ENCODE measurements around the gene SULT4A1.

SULT4A1 gene

GRCh38 chr22:43861529-43861928 is 784 bp downstream of the SULT4A1 start:
- no peak for DNase-seq (ENCODE audit: low read depth in 2 of 2)

GRCh38 chr22:43860831-43861230 is 1.5 kb downstream of the SULT4A1 start:
- DNase-seq (ENCODE audit: low read depth in 2 of 2): no peak

- DNase-seq (ENCODE audit: low read depth in 2 of 2): no peak
These were observed 2.2 kb downstream of the SULT4A1 start for GRCh38 chr22:43860126-43860525.

GRCh38 chr22:43859621-43860020 is 2.7 kb downstream of the SULT4A1 start:
- DNase-seq (ENCODE audit: low read depth in 2 of 2): no peak

GRCh38 chr22:43859176-43859575 is 3.1 kb downstream of the SULT4A1 start:
- no peak for DNase-seq (ENCODE audit: low read depth in 2 of 2)

- DNase-seq (ENCODE audit: low read depth in 2 of 2): no peak
These were observed 4.0 kb downstream of the SULT4A1 start for GRCh38 chr22:43858156-43858895.

- no peak for DNase-seq (ENCODE audit: low read depth in 2 of 2)
These were observed 4.9 kb downstream of the SULT4A1 start for GRCh38 chr22:43857367-43857766.

- DNase-seq (ENCODE audit: low read depth in 2 of 2): no peak
These were observed 6.9 kb downstream of the SULT4A1 start for GRCh38 chr22:43855431-43855830.

GRCh38 chr22:43854786-43855271 is 7.5 kb downstream of the SULT4A1 start:
- DNase-seq (ENCODE audit: low read depth in 2 of 2): no peak

GRCh38 chr22:43854121-43854785 is 8.1 kb downstream of the SULT4A1 start:
- DNase-seq (ENCODE audit: low read depth in 2 of 2): no peak

GRCh38 chr22:43853328-43853931 is 8.9 kb downstream of the SULT4A1 start:
- DNase-seq (ENCODE audit: low read depth in 2 of 2): no peak

- DNase-seq (ENCODE audit: low read depth in 2 of 2): no peak
These were observed 9.6 kb downstream of the SULT4A1 start for GRCh38 chr22:43852573-43853327.

GRCh38 chr22:43851979-43852307 is 10.4 kb downstream of the SULT4A1 start:
- no peak for DNase-seq (ENCODE audit: low read depth in 2 of 2)

GRCh38 chr22:43851058-43851978 is 11.0 kb downstream of the SULT4A1 start:
- DNase-seq (ENCODE audit: low read depth in 2 of 2): no peak

GRCh38 chr22:43850529-43850928 is 11.8 kb downstream of the SULT4A1 start:
- DNase-seq (ENCODE audit: low read depth in 2 of 2): no peak

GRCh38 chr22:43849731-43850130 is 12.6 kb downstream of the SULT4A1 start:
- no peak for DNase-seq (ENCODE audit: low read depth in 2 of 2)

- no peak for DNase-seq (ENCODE audit: low read depth in 2 of 2)
These were observed 13.7 kb downstream of the SULT4A1 start for GRCh38 chr22:43848366-43849171.

- DNase-seq (ENCODE audit: low read depth in 2 of 2): no peak
These were observed 14.7 kb downstream of the SULT4A1 start for GRCh38 chr22:43847376-43848289.

- no peak for DNase-seq (ENCODE audit: low read depth in 2 of 2)
These were observed 15.3 kb downstream of the SULT4A1 start for GRCh38 chr22:43846966-43847365.

All from stimulated activated CD4-positive, alpha-beta T cell treated with anti-CD3 and anti-CD28 coated beads, Interleukin-15, amount 100 ng/mL, for 48 hours (primary cell).